K562 (cell line): ENCODE measurements around the gene FRAT1. TPM values are rescaled to one million over a fixed set of nuclear protein-coding genes. Genes with fewer than 3 reads are reported as not detected.
A peak's percentile ranks its signal among the peaks of the same experiment; 100 is the strongest.

Experiments
- RBM25 ChIP-seq: fragments of 200-400 bp; formaldehyde crosslinking; IDR thresholded peaks from 2 replicates; pipeline ENCODE4 v1.6.1; 2018; ENCODE audit warnings: low read length, low read depth, moderate library complexity; ENCODE audit not compliant: severe bottlenecking
- SNRNP70 ChIP-seq: fragments of 200-400 bp; formaldehyde crosslinking; optimal IDR thresholded peaks from 2 replicates; pipeline ENCODE3; 2017; ENCODE audit warnings: low read depth, low read length
- STAT6 ChIP-seq: sonication (generic); formaldehyde crosslinking; IDR thresholded peaks from 2 replicates; pipeline ENCODE4 v1.8.1; 2023; ENCODE audit warnings: mild to moderate bottlenecking, missing genetic modification reagents
- TEAD2 ChIP-seq: fragments of 450-650 bp; IDR thresholded peaks from 2 replicates; pipeline ENCODE4 v1.6.1; 2016; ENCODE audit warnings: missing genetic modification characterization, control low read depth, missing compliant biosample characterization
- ZFP36 ChIP-seq: fragments of 150-350 bp; IDR thresholded peaks from 2 replicates; pipeline ENCODE4 v1.6.1; 2018; ENCODE audit warnings: low read length, low read depth; ENCODE audit not compliant: partially characterized antibody
- ZNF398 ChIP-seq: fragments of 250-450 bp; sonication (Bioruptor Pico); IDR thresholded peaks from 2 replicates; pipeline ENCODE4 v1.8.0; 2021; ENCODE audit warnings: moderate library complexity, mild to moderate bottlenecking, inconsistent platforms
- ZNF507 ChIP-seq: conservative IDR thresholded peaks from 2 replicates; pipeline ENCODE4 v1.6.1; 2017; ENCODE audit warnings: missing genetic modification characterization, missing compliant biosample characterization
- ZNF584 ChIP-seq: fragments of 200-800 bp; sonication (Bioruptor generic); IDR thresholded peaks from 2 replicates; pipeline ENCODE4 v1.6.1; 2016; ENCODE audit warnings: low read depth, mild to moderate bottlenecking, missing genetic modification characterization, missing compliant biosample characterization
- polyA plus RNA-seq, 8 experiments: library from polyadenylated mRNA; depleted of rRNA in 4 of 8; stranded (reverse) in 5 of 8; unstranded in 3 of 8; fragments of >200 nt; fragmentation: Nextera tagmentation in 2 of 8; fragmentation: Illumina TruSeq in 1 of 8; extraction: Ambion mirVana in 2 of 8; extraction: Trizol in 1 of 8; gene quantifications; 2 replicates each; pipeline versions ENCODE4 v1.2.1 to v1.2.3, GENCODE V29; 2011 to 2014; ENCODE audit warnings: inconsistent platforms in 1 of 8, missing spikeins in 1 of 8
- total RNA-seq, 7 experiments: library from RNA; depleted of rRNA in 6 of 7; stranded (reverse); fragments of >200 nt in 6 of 7; fragmentation: Illumina TruSeq in 2 of 7; extraction: Trizol in 2 of 7; gene quantifications; 2 replicates each; pipeline versions ENCODE4 v1.2.1 to v1.2.3, GENCODE V29; 2011 to 2021; ENCODE audit warnings: low replicate concordance in 1 of 7
- TF ChIP-seq, protein P1 (sequence below), 2 experiments: fragments of 450-650 bp; IDR thresholded peaks; 2 replicates each; pipeline ENCODE4 v1.6.1; 2016; ENCODE audit warnings: mild to moderate bottlenecking in 2 of 2, borderline replicate concordance in 1 of 2, low read depth in 1 of 2, moderate library complexity in 1 of 2
- TF ChIP-seq, protein P2 (sequence below), 2 experiments: fragments of 250-450 bp in 1 of 2; fragments of 450-650 bp in 1 of 2; sonication (Bioruptor Pico) in 1 of 2; IDR thresholded peaks; 2 replicates each; pipeline versions ENCODE4 v1.6.1 to v1.8.0; 2016 to 2021; ENCODE audit warnings: mild to moderate bottlenecking in 2 of 2, moderate library complexity in 2 of 2, missing compliant biosample characterization in 1 of 2, missing genetic modification characterization in 1 of 2
- TF ChIP-seq, protein P3 (sequence below): sonication (generic); IDR thresholded peaks from 2 replicates; pipeline ENCODE4 v1.6.1; 2016

The FRAT1 gene
- total and polyA plus RNA-seq, 9 of the 15 experiments (the other 6 are each of a cell fraction or from before 2014, with no cell fraction given): 0.11 to 4.6 (median 1.4) TPM

GRCh38 chr10:97297556-97298222, 21.4 kb upstream of the FRAT1 start (continued):
- TF ChIP-seq, protein P1, sequence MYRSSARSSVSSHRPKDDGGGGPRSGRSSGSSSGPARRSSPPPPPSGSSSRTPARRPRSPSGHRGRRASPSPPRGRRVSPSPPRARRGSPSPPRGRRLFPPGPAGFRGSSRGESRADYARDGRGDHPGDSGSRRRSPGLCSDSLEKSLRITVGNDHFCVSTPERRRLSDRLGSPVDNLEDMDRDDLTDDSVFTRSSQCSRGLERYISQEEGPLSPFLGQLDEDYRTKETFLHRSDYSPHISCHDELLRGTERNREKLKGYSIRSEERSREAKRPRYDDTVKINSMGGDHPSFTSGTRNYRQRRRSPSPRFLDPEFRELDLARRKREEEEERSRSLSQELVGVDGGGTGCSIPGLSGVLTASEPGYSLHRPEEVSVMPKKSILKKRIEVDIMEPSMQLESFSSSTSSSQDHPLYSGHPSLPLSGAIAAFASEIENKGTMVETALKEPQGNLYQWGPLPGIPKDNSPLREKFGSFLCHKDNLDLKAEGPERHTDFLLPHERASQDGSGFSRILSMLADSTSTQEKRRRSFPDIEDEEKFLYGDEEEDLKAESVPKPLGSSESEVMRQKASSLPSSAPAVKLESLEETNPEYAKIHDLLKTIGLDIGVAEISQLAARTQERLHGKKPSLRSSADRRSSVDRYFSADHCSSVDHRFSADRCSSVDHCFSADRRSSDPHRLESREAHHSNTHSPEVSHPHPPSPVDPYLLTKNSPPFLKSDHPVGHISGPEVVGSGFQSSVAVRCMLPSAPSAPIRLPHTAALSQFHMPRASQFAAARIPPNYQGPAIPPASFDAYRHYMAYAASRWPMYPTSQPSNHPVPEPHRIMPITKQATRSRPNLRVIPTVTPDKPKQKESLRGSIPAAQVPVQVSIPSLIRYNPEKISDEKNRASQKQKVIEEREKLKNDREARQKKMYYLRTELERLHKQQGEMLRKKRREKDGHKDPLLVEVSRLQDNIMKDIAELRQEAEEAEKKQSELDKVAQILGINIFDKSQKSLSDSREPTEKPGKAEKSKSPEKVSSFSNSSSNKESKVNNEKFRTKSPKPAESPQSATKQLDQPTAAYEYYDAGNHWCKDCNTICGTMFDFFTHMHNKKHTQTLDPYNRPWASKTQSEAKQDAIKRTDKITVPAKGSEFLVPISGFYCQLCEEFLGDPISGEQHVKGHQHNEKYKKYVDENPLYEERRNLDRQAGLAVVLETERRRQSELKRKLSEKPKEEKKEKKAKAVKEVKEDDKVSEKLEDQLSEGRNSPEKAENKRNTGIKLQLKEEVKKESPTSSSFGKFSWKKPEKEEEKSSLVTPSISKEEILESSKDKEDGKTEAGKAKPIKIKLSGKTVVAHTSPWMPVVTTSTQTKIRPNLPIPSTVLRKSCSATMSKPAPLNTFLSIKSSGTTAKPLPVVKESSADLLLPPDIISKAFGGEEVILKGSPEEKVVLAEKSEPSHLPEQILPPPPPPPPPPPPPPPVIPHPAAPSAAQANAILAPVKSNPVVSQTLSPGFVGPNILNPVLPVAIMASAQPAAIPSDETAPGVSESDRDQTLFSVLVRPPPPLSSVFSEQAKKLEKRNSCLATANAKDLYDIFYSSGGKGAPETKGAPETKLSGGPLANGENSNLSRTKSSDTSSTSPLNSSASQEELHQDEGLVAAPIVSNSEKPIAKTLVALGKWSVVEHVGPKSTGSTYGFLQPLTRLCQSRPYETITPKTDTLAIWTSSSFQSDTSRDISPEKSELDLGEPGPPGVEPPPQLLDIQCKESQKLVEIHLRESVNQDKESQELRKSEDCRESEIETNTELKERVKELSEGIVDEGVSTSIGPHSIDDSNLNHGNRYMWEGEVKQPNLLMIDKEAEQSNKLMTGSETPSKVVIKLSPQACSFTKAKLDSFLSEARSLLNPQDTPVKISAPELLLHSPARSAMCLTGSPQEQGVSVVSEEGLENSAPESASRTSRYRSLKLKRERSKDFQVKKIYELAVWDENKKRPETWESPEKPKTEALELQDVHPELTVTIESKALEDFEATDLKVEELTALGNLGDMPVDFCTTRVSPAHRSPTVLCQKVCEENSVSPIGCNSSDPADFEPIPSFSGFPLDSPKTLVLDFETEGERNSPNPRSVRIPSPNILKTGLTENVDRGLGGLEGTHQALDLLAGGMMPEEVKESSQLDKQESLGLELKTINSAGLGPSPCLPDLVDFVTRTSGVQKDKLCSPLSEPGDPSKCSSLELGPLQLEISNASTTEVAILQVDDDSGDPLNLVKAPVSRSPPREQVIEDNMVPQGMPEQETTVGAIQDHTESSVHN (IDR thresholded peaks at IDR 0.05; ENCODE audit: borderline replicate concordance in 1 of 2, low read depth in 1 of 2): no peak
- TF ChIP-seq, protein P2, sequence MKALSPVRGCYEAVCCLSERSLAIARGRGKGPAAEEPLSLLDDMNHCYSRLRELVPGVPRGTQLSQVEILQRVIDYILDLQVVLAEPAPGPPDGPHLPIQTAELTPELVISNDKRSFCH (CRISPR knock-in tag; IDR thresholded peaks at IDR 0.05): no peak
- TF ChIP-seq, protein P2 (tag; IDR thresholded peaks at IDR 0.05): no peak; the same call in 1 of the 2 replicates
- TF ChIP-seq ZNF398 (CRISPR knock-in tag) (no peak), STAT6 (CRISPR knock-in tag) (no peak), RBM25 (no peak), TEAD2 (tag) (no peak), SNRNP70 (no peak), ZNF507 (tag) (no peak), ZNF584 (CRISPR knock-in tag) (no peak), ZFP36 (no peak)
- TF ChIP-seq, protein P3, sequence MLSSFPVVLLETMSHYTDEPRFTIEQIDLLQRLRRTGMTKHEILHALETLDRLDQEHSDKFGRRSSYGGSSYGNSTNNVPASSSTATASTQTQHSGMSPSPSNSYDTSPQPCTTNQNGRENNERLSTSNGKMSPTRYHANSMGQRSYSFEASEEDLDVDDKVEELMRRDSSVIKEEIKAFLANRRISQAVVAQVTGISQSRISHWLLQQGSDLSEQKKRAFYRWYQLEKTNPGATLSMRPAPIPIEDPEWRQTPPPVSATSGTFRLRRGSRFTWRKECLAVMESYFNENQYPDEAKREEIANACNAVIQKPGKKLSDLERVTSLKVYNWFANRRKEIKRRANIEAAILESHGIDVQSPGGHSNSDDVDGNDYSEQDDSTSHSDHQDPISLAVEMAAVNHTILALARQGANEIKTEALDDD: peak; percentile 90; the same call in 1 of the 2 replicates
